Activated CD8-positive, alpha-beta memory T cell treated with anti-CD3 and anti-CD28 coated beads for 48 hours (primary cell): ENCODE data around the gene C14orf132.
"Not testable (repeated sequence)": the region's sequence is repeated elsewhere in the genome, so short reads cannot be mapped to it uniquely, and the experiment has no call there.

Source experiments
- DNase-seq, 3 experiments: peaks; one replicate each; pipeline ENCODE4 v3.0.0-alpha.2; 2020; ENCODE audit warnings: low read depth in 2 of 3, low spot score in 2 of 3

The C14orf132 gene

DNA sequence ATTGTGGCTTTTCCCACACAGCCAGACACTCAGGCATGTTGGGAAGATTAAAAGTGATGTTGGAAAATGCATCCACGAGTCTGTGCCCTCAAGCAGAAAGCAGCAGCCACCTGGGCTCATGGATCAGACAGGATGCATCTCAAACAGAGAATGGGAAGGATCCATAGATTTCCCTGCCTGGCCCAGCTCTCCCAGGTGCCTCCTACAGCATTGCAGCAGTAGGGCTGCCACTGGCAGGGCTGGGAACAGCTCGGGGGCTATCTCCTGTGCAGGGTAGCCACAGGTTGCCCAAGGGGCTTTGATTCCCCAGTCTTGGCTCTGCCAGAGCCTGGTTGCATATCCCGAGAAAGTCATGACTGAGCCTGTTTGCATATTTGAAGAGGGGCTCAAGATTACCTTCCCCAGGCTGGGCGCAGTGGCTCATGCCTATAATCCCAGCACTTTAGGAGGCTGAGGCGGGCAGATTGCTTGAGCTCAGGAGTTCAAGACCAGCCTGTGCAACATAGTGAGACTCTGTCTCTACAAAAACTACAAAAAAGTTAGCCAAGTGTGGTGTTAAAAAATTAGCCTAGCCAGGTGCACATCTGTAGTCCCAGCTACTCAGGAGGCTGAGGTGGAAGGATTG, 19.5 kb downstream of the C14orf132 start:
- DNase-seq: no peak

DNA sequence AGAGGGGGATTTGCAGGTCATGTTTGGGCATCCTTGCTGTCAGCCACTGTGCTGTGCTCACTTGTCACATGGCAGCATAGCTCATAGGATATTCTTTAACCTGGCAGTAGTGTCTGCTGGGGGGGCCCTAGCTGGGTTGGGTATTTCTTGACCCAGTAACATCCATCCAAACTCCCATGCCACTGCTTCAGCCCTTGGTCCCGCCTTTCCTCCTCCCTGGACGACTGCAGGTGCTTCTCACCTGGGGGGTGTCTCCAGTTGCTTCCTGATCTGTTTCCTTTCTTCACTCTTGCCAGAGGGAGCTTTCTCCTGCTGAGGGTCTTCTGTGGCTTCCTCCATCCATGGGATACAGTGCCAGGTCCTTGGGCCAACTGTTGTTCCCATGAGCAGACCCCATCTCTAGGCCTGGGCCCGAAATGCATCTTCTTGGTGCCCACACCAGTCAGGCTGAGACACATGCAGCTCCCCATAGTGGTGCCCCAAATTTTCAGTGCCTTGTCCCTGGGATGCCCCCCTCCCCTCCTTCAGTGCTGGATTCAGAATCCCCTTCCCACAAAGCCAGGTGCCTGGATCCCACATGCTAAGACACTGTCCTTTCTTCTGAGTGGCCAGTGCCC, 20.5 kb downstream of the C14orf132 start:
- no peak for DNase-seq

DNA sequence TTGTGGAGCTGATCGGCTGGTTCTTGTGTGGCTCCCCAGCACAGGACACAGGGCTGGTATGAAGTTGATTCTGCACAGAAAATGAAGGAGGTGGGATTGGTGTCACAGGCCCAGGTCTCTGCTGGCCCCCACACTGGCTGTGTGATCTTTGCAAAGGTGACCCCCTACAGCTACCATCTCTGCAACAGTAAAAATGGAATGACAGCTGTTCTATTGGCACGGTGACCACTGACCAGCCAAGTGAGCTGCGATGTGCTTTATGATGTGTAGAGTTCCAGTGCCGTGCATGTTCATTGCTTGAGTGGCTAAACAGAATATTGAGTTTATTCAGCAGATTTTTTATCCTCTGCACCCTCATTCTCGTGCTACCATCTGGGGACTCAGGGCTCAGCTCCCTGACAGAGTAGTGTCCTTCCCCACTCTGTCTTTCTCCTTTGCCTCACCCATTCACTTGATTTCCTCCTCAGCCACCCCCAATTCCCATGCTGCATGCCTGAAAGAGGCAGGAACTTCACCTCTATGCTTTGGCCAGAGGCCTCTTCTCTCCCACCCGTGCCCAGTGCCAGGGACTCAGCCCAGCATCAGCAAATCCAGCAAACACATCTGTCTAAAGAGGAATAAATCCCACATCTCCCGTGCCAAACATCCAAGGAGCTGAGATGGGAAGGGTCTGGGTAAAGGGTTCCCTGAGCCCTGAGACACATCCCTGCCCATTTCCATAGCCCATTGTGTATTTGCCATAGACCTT, 21.2 kb downstream of the C14orf132 start:
- DNase-seq: no peak

GRCh38 chr14:96062010-96062409, 22.8 kb downstream of the C14orf132 start:
- DNase-seq: no peak

- DNase-seq: no peak
Measured at GRCh38 chr14:96062506-96062905, 23.3 kb downstream of the C14orf132 start.

DNA sequence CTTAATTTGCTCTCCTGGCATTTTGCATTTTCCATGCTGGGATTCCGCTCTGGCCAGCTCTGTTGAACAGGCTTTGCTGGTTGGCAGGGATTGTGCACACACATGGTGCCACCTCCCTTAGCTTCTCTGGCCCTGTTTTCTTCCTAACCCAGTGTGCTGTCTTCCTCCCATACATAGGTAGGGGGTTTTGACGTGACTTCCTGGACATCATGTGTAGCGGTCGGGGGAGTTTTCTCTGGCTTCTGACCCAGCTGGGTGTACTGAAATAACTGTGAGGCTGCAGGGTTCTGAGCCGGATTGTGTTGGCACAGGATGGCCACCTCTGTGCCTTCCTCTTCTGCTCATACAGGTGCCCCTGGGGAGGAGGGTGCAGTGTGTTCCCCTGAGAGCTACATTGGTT, 25.7 kb downstream of the C14orf132 start:
- no peak for DNase-seq

DNA sequence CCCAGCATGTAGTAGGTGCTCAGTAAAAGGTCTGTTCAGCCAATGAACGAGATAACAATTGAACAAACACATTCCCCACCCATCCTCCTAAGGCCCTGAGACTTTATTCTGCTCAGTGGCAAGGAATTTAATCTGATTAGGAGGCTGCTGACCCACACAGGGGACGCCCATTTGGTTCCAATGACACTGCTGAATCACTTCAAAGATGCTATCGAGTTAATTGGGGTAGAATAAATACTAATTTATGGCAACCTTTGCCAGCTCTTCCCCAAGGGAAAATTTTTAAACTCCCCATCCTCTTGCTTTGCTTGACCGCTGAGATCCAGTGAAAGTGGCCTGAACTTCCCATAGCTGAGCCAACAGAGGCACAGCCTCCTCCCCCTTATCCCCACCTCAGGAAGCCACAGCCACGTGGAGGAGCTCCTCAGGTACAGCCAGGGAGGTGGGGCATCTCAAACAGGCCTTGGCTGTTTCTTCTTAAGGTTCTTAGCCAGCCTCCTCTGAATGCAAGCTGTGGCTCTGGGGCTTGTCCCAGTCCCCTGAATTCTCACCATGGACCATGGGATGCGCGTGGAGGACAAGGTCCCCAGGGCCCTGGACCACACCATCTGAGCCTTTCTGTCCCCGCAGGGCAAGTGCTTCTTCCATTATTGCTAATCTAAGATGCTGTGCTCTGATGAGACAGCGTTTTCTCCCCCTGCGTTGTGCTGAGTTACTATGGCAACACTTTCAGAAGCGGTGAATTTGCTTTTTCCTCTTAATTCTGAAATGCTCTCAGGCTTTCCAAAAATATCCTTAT, 26.7 kb downstream of the C14orf132 start:
- DNase-seq: no peak

DNA sequence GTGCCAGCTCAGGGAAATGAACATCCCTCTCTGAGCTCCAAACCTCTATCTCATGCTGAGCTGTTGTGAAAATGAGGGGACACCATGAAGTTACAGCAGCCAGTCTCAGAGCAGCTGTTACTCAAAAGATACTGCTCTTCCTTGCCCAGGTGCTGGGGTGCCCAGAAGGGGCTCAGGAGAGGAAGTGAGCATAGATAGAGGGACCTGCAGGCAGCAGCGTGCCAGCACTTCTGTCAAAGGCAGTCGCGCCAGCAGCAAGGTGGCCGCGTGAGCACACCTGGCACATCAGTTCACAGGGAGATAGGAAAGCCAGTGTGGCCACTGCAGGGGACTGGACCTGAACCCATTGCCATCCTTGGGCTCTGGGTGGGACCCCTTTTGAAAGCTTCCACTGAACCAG, 27.8 kb downstream of the C14orf132 start:
- DNase-seq: no peak

- DNase-seq: no peak
Measured at GRCh38 chr14:96067985-96068930, 29.1 kb downstream of the C14orf132 start.

- no peak for DNase-seq
Measured at GRCh38 chr14:96069421-96069820, 30.3 kb downstream of the C14orf132 start.

DNA sequence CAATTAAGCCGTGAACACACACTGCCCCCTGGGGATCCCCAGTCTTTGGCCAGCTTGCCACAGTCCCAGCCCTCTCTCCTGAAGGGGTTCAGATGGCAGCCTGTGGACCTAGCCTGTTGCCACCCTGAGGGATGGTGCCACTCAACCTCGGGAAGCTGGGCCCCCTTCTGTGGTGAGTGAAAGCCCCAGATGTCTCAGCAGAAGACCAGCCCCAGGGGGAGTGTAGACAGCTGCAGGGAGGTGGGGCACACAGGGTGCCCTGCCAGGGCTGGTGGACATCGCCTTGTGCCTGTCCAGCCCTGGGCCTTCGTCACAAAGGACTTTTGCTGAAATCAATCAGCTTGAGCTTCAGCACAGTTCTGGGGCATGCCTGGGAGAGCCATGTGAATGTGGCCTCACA, 32.4 kb downstream of the C14orf132 start:
- DNase-seq: no peak

GRCh38 chr14:96072076-96072475, 32.9 kb downstream of the C14orf132 start:
- DNase-seq: no peak

DNA sequence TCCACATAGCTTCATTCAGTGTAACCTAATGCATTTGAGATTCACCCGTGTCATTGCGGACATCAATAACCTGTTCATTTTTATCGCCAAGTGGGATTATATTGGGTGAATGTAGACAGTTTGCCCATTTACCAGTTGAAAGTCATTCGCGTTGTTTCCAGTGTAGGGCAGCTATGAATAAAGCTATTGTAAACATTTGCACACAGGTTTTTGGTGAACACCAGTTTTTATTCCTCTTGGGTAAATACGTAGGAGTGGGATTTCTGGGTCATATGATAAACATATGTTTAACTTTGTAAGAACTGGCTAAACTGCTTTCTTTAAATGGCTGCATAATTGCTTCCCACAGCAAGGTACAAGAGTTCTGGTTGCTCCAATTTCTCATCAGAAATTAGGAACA, 33.6 kb downstream of the C14orf132 start:
- DNase-seq: no peak

DNA sequence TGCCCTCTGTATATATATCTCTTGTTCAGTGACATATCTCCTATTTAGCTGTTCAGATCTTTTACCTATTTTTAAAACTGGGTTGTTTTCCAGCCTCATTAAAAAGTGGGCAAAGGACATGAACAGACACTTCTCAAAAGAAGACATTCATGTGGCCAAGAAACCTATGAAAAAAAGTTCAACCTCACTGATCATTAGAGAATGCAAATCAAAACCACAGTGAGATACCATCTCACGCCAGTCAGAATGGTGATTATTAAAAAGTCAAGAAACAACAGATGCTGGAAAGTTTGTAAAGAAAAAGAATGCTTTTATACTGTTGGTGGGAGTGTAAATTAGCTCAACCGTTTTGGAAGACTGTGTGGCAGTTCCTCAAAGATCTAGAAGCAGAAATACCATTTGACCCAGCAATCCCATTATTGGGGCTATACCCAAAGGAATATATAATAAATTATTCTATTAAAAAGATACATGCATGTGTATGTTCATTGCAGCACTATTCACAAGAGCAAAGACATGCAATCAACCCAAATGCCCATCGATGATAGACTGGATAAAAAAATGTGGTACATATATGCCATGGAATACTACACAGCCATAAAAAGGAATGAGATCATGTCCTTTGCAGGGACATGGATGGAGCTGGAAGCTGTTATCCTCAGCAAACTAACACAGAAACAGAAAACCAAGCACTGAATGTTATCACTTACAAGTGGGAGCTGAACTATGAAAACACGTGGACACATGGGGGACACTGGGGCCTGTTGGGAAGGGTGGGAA, 34.3 kb downstream of the C14orf132 start:
- not testable (repeated sequence) for DNase-seq

DNA sequence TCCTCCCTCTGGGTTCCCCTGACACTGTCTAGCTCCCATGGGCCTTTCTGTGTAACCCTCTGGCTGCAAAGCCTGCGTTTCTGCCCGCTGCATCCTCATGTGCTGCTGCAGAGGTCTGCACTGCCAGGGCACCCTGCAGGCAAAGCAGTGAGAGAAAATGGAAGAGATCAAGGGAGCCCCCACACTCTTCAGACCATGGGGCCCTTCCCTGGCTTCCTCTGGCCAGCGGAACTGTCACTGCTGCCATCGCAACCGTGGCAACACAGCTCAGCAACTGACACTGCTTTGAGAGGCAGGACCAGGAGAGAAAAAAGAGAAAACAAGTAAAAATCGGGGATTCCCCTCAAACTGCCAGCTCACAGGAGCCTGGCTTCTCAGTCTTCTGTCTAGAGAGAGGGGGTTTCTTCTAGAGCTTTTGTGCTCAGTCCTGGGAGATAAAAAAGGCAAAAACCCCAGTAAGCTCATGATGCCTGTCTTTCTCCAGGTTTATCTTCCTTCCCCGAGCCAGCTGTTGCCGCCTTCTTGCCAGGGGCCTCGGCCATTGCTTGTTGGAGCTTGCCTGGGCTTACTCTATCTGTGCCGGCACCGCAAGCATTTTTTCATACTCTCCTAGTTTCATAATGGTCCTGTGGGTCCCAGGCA, 38.9 kb downstream of the C14orf132 start:
- no peak for DNase-seq

GRCh38 chr14:96078625-96079016, 39.5 kb downstream of the C14orf132 start:
- no peak for DNase-seq

DNA sequence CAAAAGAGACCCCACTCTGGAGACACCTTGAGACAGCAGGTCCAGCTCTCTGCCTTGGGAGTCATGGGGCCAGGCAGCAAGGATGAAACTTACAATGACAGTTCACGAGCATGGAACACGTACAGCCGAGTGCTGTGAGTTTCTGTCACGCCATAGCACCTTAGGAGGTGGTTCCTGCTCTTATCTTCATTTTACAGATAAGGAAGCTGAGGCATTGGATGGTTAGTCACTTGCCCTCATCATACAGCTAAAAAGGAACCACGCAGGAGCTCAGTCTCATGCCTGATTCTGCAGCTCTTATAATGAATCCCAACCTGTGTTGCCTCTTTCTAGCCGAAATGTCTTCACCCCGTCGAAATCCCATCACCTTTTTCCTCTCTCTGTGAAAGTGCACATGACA, 39.9 kb downstream of the C14orf132 start:
- no peak for DNase-seq

- no peak for DNase-seq
Measured at GRCh38 chr14:96080571-96080970, 41.4 kb downstream of the C14orf132 start.

GRCh38 chr14:96081224-96081623, 42.1 kb downstream of the C14orf132 start:
- no peak for DNase-seq
